GM21447 (cell line): ENCODE results near the gene VPS35.

Source experiments
- ATAC-seq: cut with Tn5 transposase; IDR thresholded peaks from one replicate; pipeline ENCODE4 v1.9.1; 2021; ENCODE audit not compliant: unreplicated experiment

The VPS35 gene

DNA sequence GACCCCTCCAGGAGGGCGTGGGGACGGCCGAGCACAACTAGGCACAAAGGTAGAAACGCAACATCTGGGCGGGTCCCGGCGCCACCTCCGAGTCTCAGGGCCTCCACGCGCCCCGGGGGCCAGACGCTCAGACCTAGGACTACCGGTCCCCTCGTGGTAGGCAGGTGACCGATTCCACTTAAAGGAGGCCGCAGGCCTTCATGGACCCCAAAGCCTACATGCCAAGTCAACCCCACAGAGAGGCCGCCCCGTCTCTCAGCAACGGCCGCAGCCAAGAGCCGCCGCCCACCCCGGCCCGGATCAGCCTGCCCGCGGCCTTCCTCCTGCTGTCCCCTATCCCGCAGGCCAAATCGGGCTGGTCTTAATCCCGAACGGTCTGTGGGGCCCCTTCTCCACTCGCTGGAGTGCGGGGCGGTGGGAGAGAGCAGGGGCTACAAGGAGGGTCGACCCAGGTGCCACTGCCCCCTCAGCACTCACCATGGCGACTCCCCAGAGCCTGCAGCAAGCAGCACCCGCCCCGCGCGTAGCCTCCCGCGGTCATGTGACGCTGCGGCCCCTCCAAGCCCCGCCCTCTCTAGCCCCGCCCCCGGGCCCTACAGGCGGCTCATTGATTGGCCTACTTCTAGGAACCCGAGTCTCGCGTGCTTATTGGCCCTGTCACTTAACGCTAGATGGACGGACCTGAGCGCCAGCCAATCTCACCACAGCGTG, at the start of gene VPS35:
VPS35 (minus strand) TSS at position 525 of the 711 bp plus-strand sequence; CDS start at position 480, 45 bp downstream.
- ATAC-seq = peak; percentile 83

DNA sequence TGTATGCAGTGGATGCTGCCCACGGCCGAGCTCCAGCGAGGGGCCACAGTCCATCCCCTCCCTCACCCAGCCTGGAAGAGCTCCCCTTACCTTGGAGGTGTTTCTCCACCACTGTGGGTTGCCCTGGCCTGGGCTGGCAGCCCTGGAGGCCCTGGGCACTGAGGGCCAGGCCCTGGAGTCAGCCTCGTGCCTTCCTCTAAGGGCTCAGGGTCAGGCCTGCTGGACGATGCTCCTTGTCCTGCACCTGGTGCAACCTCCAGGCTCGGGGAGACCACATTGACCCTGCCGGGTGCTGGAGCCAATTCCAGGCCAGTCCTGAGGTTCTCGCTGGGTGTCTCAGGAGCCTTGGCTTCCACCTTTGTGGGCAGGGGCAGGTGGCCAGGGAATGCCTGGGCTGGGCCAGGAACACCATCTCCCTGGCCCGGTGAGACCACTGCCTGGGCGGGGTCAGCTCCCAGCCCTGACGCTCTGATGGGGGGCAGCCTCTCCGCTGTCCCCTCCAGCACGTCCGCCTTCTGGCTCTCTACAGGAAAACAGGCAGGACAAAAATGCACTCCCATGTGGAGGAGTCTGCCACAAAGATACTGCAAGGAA, 48.7 kb upstream of the VPS35 start:
- ATAC-seq = no peak

DNA sequence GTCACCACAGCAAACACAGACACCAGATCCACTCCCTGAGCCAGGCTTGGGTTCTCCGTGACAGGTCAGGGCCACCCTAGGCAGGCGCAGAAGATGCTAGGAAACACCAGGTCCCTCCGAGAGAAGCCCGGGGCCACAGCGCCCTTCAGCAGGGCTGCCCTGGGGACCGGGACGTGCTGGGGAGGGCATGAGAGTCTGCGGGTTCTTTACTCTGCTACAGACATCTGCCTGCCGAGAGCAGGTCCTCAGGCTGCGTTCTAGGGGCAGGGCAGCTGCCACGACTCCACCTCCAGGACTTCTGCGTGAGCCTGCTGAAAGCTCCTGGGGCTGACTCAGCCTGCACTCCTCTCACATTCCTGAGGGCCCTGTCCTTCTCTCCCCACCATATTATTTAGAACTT, 47.7 kb upstream of the VPS35 start:
- no peak for ATAC-seq

DNA sequence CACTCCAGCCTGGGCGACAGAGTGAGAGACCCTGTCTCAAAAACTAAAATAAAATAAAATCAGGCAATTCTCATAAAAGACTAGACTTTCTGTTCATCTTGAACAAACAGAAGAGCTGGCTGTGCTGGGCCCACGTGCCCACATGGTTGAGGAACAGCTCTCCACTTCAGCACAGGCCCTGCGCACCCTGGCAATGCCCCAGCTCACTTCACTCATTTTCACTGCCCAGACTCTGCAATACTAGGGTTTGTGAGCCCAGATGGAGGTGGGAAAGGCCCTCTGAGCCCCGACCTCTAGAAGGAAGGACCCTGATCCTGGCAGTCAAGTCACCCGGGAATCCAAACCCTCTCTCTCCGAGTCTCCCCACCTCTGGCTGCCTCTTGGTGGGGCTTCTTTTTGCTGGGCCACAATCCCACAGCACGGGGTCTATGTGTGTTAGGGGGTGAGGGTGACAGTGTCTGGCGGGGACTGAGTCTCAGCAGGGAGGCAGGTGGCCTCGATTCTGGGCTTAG, 44.4 kb upstream of the VPS35 start:
- ATAC-seq = no peak

DNA sequence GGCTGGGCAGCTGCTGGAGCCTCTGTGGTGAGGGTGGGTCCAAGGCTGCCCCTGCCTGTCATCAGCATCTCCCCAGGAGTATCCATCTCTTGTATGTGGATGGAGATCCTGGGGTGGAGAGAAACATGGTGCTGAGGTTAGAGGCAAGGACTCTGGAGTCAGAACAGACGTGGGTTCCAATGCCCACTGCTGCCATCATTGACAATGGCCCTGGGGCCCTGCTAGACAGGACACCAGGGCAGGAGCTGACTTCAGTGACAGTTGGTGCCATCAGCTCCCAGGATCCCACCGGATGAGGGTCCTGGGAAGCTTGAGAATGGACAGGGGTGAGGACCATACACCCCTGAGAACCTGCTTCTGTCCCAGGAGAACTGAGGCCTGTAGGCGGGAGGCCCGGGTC, 43.6 kb upstream of the VPS35 start:
- no peak for ATAC-seq

DNA sequence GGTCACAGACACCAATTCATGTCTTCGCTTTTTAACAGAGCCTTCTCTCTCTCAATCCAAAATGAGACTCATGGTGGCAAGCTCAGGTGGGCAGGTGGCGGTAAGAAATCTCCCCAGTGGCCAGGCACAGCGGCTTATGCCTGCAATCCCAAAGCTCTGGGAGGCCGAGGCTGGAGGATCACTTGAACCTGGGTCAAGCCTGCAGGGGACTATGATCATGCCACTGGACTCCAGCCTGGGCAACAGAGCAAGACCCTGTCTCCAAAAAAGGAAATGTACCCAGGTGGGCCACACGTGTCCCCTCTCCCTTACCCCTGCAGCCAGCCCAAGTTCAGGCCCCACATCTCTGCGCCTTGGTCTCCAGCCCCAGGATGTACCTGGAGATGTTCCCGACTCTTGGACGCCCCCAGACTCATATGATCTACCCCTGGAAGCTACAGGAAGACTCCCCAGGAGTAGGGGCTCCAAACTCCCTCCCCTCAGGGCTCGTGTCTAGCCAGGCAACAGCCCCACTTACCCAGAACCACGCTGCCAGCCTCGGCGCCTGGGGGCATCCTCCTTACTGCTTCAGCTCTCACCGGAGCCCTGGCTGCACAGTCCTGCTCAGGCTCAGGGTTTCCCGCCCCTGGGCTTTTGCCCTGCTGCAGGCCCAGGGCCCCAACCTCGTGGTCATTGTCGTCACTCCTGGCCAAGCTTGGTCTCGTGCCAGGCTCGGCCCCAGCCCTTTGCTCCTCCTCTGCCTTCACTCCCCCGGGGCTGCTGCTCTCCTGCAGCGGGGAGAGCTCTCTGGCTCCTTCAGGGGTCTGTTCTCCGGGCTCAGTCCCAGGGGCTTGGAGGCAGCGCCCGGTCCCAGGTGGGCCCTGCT, 42.9 kb upstream of the VPS35 start:
- ATAC-seq = no peak

DNA sequence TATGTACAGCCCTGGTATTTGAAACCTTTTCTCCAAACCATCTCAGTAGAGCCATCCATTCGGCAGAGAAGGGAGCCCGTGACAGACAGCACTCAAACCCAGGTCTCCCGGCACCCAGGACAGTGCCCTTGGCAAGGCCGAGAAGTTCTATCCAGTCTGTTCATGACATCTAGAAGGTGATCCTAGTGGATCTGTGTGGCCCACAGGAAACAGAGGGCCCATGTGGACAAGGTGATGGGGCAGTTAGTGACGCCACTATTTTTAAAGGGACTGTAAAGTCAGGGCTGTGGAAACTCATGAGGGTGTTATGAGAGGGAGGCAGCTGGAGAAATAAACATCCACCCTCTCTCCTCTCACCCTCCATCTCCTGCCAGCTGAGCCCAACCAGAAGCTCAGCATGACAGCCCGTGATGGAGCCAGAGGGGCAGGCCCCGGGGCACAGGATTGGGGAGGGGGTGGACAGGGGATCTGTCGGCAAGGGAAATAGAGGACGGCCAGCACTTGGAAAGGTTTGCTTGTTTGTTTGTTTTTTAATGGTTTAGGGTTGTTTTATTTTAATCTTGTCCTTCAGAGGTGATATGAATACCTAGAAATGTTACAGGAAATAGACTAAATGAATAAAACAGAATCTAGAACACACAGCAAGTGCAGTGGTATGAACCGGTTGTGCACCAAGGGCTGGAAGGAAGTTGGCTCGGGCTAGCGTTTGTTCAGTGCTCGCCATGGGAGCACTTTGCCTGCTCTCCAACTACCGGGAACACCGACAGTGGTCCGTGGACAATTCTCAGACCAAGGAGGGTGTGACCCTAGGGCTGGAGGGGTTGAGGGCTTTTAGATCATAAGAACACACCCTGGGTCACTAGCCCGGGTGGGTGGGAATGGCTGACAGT, 42.1 kb upstream of the VPS35 start:
- no peak for ATAC-seq

DNA sequence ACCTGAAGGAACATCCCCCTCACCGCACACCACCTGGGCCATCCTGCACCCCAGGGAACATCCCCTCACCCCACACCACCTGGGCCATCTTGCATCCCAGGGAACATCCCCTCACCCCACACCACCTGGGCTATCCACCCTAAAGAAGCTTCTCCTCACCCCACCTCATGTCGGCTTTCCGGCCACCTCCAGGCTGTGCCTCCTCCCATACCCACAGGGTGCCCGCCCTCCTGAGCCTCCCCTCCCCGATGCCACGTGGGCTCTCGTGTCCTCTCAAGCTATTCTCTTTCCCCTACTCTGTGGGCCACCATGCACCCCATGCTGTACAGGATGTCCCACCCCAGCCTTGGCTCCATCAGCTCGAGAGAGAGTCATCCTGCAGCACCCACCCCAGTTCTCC, 41.1 kb upstream of the VPS35 start:
- ATAC-seq = no peak

DNA sequence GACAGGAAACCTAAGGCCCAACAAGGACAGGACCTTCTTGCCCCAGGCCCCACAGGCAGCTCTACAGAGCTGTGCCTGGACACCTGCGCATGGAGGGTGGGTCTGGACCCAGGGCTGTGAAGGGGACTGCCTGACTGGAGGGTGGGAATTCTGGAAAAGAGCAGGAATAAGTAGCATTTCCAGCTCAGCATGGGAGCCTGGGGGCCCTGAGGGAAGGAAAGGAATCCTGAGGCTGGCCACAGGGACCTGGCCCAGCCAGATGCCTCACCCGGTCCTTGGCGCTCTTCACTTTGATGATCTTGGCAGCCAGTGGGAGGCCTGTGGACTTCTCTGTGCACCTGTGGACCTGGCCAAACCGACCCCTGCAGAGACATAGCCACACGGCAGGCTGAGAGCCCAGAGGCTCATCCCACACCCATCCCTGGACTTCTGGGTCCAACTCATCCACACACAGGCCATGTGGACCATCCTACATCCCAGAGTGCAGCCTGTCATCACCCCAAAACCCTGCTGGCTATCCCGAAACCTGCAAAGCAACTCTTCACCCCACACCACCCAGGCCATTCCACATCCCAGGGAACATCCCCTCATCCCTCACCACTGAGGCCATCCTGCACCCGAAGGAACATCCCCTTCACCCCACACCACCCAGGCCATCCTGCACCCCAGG, 40.5 kb upstream of the VPS35 start:
- no peak for ATAC-seq

DNA sequence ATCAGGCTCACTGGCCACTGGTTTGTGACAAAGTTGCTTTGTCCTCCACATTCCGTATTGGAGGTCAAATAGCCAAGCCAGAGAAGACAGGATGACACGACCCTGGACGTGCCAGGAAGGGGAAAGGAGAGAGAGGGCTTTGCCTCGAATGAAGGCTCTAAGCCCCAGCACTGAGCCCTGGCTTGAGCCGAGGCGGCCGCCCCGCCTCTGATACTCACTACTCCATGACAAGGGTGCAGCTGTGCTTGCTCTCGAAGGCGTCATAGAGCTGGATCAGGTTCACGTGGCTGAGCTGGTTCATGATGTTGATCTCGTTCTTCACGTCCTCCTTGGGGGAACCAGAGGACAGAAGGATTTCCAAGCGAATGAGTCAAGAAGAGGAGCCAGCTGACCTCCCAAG, 39.8 kb upstream of the VPS35 start:
- no peak for ATAC-seq

DNA sequence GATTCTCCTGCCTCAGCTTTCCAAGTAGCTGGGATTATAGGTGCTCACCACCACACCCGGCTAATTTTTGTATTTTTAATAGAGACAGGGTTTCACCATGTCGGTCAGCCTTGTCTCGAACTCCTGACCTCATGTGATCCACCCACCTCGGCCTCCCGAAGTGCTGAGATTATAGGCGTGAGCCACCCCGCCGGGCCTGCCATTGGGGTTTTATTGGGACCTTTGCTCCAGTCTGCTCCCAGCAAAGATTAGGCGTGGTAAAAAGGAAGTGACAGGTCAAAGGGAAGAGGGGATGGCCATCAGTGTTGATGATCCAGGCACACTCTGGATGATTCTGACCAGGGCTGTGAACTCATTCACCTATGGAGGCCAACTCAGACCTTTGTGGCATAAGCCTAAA, 38.7 kb upstream of the VPS35 start:
- ATAC-seq = no peak

DNA sequence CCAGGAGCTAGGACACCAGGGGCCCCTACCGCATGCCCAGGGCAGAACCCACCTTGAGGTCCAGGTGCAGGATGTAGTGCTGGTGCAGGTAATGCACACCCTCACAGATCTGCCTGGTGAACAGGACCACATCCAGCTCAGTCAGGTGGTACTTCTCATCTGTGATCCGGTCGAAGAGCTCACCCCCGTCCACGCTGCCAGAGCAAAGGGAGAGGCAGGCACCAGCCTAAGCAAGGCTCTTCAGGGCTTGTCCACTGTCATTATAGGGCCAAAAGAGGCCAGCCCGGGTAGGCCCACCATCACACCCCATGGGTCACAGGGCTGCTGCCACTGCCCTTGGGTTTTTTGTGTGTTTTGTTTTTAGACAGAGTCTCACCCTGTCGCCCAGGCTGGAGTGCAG, 38.2 kb upstream of the VPS35 start:
- no peak for ATAC-seq

DNA sequence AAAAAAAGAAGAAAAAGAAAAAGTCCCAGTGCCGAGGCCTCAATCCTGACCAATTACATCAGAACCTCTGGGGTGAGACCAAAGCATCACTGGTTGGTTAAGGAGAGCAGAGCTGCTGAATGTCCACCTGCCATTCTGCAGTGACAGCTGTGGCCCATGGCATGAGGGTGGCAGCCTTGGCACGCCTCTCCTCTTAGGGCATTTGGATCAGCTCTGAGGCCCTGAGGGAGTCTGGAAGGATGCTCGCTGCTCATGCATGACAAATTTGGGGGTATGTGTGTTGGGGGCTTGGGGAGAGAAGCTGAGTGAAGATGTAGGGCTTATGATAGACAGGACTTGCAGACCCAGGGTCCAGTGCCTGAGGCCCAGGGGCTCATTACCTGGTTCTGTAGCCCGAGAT, 32.9 kb upstream of the VPS35 start:
- ATAC-seq = no peak

DNA sequence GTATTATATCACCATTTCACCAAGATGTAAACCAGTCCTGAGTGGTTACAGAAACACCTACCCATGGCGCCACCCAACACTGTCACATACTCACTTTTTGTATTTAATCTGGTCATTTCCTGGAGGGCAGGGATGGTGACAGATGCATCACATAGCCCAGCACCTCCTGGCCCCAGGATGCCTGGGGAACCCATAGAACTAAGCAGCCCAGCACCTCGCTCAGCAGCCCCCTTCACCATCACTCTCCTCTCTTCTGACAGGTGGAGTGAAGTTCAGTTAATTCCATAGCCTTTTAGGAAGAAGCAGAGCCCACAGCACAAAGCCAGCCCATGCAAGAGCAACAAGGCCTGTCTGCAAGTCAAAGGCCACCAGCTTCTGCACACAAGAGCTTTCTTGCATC, 31.6 kb upstream of the VPS35 start:
- ATAC-seq = no peak

DNA sequence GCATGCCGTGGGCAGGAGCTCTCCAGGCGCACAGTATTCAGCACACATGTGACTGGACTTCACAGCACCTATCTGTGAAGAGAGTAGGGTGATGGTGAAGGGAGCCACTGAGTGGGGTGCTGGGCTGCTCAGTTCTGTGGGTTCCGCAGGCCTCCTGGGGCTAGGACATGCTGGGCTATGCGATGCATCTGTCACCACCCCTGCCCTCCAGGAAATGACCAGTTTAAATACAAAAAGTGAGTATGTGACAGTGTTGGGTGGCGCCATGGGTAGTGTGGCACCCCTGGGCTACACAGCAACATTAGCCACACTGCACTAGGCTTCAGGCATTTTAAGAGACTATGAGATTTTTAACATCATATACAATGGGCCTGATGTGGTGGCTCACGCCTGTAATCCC, 30.6 kb upstream of the VPS35 start:
- ATAC-seq = no peak

DNA sequence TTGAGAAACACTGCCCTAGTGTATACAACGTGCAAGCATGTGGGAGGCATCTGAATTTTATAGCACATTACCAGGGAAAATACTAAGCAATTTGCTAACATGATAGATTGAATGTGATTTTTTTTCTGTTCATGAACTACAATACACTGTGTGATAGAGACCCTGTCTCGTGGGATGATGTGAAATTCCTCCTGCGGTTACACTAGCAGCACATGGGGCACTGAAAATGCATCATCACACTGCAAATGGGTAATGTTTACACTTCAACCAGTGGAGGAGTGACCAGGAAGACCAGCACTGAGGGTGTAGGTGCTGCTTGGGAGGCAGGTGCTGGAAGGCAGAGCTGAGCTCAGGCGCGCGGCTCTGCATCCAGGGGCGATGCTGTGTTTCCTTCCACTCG, 29.2 kb upstream of the VPS35 start:
- no peak for ATAC-seq

DNA sequence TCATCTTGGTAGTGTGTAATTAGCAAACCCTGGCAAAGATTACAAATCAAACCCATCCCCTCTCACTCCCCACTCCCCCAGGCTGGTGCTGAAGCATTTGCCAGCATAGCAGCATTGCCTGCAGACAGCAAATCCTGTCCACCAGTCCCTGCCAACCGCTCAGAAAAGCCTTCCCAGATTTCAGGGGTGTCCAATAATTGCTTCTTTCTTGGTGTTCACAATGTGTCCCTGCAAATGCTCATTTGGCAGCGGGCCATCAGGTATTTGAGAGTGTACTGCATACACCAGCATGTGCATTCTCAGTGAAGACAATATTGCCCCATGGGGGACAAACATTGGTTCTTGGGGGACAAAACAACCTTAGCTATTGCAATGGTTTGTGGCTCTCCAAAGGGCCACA, 28.7 kb upstream of the VPS35 start:
- ATAC-seq = no peak

DNA sequence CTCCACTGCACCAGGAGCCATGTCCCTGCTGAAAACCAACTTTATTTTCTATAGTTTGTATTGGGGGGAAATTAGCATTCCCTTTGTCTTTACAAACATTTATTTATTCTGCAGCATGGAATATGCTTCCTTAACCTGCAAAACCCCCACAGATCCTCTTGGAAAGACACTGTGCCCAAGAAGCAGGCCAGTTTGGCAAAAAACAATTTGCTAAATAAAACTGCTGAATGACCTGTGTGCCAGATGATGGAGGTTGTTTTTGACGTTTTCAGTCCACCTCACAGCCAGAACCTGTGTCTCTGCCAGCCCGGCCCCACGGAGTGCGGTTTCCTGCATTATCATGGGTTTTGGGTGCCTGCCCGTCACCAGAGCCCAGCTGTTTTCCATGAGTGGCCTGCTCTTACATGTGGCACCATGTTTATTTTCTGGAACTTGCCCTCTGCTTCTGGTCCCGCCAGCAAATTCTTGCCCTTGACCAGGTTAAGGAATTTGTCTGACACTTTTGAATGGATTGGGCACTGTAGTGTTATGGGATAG, 26.9 kb upstream of the VPS35 start:
- ATAC-seq = no peak

DNA sequence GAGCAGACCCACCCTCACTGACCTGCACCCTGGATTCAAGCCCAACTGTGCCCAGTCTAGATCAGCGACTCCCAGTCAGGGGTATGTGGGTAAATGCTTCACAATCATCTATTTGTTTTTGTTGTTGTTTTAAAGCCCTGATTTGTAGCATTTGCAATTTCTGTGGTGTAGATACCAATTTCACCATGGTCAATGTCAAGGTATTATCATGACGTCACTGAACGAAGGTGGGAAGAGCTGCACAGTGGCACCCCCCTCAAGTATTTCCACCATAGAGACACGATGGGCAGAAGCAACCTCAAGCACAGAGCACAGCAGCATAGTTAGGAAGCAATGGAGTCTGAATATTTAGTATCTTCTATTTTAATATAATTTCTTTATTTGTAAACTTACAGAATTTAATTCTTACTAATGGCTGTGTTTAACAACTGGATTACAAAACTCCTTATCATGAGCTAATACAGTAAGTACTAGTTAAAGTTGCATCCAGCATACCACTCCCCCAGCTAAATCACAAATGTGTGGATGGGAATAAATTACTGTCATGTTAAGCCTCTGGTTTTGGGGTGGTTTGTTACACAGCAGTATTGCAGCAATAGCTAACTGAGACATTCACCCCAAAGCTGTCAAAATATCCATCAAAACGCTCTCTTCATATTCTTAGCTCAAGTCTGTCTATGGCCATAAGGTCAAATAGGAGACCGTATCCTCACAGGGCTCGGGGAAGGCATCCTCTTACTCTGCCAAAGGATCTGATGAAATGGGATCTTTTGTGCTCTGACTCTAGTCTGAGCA, 26.0 kb upstream of the VPS35 start:
- no peak for ATAC-seq
